ENCODE measurements around the gene NPSR1.

GRCh38 chr7:34751725-34752643, 94.0 kb downstream of the NPSR1 start:
- TF ChIP-seq ZFP30 (CRISPR knock-in tag; IDR thresholded peaks at IDR 0.05) (no peak), ZC3H10 (CRISPR knock-in tag; IDR thresholded peaks at IDR 0.05) (no peak), PATZ1 (CRISPR knock-in tag; IDR thresholded peaks at IDR 0.05; ENCODE audit: borderline replicate concordance) (no peak), ISL1 (CRISPR knock-in tag; IDR thresholded peaks at IDR 0.05) (no peak)

All from SK-N-SH treated with all-trans-retinoic acid at 6 μM for 48 hours (cell line).